Common myeloid progenitor, CD34-positive (primary cell): ENCODE results near the gene RAD54L. TPM values are rescaled to one million over a fixed set of nuclear protein-coding genes. Genes with fewer than 3 reads are reported as not detected.

Source experiments
- CTCF ChIA-PET: fragments of 350-600 bp; sonication (Branson Sonifier 250); formaldehyde crosslinking; loops from one replicate; lab custom pipeline; 2021; ENCODE audit warnings: antibody characterized with exemption; lab: Charles Lee
- POLR2A ChIA-PET: fragments of 350-600 bp; sonication (Branson Sonifier 250); formaldehyde crosslinking; loops from one replicate; lab custom pipeline; 2021; ENCODE audit warnings: antibody characterized with exemption; lab: Charles Lee
- DNase-seq, 3 donors: peaks; one replicate each; pipeline versions ENCODE4 v3.0.0 to v3.0.0-alpha.2; 2013
- H3K27ac ChIP-seq, 2 experiments: 1 replicate in 1 of 2; 2 replicates in 1 of 2; pipeline ENCODE4 v1.7.0; 2013; ENCODE audit warnings: inconsistent platforms in 2 of 2, low read length in 2 of 2, mild to moderate bottlenecking in 2 of 2, low read depth in 1 of 2, moderate library complexity in 1 of 2; ENCODE audit not compliant: severe bottlenecking in 2 of 2, insufficient read depth in 1 of 2, poor library complexity in 1 of 2
- H3K27me3 ChIP-seq, 5 experiments: replicated peaks in 2 of 5; 1 replicate in 3 of 5; 2 replicates in 2 of 5; pipeline versions ENCODE4 v1.6.1 to v1.7.0; 2013; ENCODE audit warnings: low read length in 4 of 5, mild to moderate bottlenecking in 2 of 5, moderate library complexity in 2 of 5, inconsistent platforms in 1 of 5; ENCODE audit not compliant: insufficient read depth in 5 of 5, control insufficient read depth in 4 of 5
- H3K36me3 ChIP-seq, 4 experiments: 1 replicate in 2 of 4; 2 replicates in 2 of 4; pipeline versions ENCODE4 v1.6.1 to v1.7.0; 2013; ENCODE audit warnings: low read length in 3 of 4, control low read depth in 1 of 4, mild to moderate bottlenecking in 1 of 4; ENCODE audit not compliant: control insufficient read depth in 4 of 4, insufficient read depth in 4 of 4
- H3K4me1 ChIP-seq, 4 experiments: 1 replicate in 3 of 4; 2 replicates in 1 of 4; pipeline versions ENCODE4 v1.6.1 to v1.7.1; 2013; ENCODE audit warnings: low read length in 3 of 4, mild to moderate bottlenecking in 3 of 4, control low read depth in 1 of 4, inconsistent platforms in 1 of 4, moderate library complexity in 1 of 4; ENCODE audit not compliant: control insufficient read depth in 4 of 4, insufficient read depth in 4 of 4; ENCODE audit errors: control extremely low read depth in 1 of 4
- H3K4me3 ChIP-seq, 7 experiments: 1 replicate in 4 of 7; 2 replicates in 3 of 7; pipeline versions ENCODE4 v1.5.1 to v1.7.0; 2013; ENCODE audit warnings: mild to moderate bottlenecking in 7 of 7, low read length in 6 of 7, moderate library complexity in 6 of 7, inconsistent platforms in 2 of 7, low read depth in 2 of 7, control low read depth in 1 of 7; ENCODE audit not compliant: insufficient read depth in 4 of 7, control insufficient read depth in 1 of 7; ENCODE audit errors: extremely low read depth in 1 of 7
- H3K9me3 ChIP-seq, 5 experiments: 1 replicate in 4 of 5; 2 replicates in 1 of 5; pipeline versions ENCODE4 v1.6.1 to v1.7.1; 2013; ENCODE audit warnings: low read length in 4 of 5, mild to moderate bottlenecking in 2 of 5, inconsistent platforms in 1 of 5, low read depth in 1 of 5, moderate library complexity in 1 of 5; ENCODE audit not compliant: control insufficient read depth in 4 of 5, insufficient read depth in 2 of 5; ENCODE audit errors: control extremely low read depth in 1 of 5
- WGBS: methylation state at CpG from one replicate; pipeline ENCODE4 v1.1.5; 2013; ENCODE audit not compliant: insufficient coverage; 5-methylcytosine and 5-hydroxymethylcytosine counted together
- polyA plus RNA-seq: library from polyadenylated mRNA; unstranded; fragments of 120-200 nt; gene quantifications from one replicate; pipeline ENCODE4 v1.2.1, GENCODE V29; 2013

The RAD54L gene
- 3.3 TPM for polyA plus RNA-seq

DNA sequence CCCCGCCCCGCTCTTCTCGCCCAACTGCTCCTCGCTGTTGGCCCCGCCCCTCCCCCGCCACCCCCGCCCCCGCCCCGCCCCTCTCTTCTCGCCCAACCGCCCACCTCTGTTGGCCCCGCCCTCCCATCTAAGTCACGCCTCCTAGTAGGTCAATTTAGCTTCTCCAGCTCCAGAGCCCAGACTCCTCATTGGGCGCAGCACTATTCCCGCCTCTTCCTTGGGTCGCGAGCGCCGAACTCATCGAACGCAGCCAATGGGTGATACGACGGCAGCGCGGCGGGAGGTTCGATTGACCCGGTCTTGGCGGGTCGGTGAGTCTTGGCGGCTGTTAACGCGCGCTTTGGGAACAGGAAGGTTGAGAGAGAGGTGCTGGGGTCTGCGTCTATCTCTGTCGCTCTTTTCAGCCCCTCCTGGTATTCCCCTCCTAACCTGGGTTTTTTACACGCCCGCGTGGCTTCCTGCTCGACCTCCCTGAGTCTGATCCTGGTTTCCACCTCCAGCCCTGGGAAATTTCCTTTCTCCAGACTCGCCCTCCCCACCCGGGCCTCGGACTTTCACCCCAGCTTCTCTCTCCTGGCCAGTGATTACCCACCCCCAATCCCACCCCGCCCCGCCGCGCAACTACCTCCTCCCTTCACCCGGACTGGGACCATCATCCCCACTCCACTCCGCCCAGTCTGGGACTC lies at the start of gene RAD54L:
RAD54L (plus strand) TSS at position 328 of the 686 bp plus-strand sequence. CDS start 643 bp downstream, outside the sequence.
- WGBS = under 1% methylated on average over 30 of the region's 49 CpGs
- POLR2A ChIA-PET = interaction anchor here (1.2 kb wide), 1 partner anchor 92 kb away, joined by 4 read pairs; no protein-coding TSS in a partner anchor
- peak; percentile 98 to 99 (median 99) for DNase-seq
- Histone ChIP-seq H3K4me1 (peaks cover 10 to 28% (median 24%) of the 10 kb centered on the region in 4 experiments), H3K27me3 (no peaks in the 10 kb centered on the region), H3K9me3 (no peaks in the 10 kb centered on the region), H3K27ac (peak within 1 kb of the TSS; percentile 71 to 91), H3K36me3 (peaks cover 0 to 34% (median 10%) of the 10 kb centered on the region in 4 experiments), H3K4me3 (peak within 1 kb of the TSS; percentile 88 to 97 (median 90))
- CTCF ChIA-PET = interaction anchor here (0.5 to 1.7 kb wide), 5 partner anchors 56 to 319 kb away, joined by 3 to 8 read pairs (median 4); partner anchors contain the start of genes LRRC41, NSUN4 and UQCRH

DNA sequence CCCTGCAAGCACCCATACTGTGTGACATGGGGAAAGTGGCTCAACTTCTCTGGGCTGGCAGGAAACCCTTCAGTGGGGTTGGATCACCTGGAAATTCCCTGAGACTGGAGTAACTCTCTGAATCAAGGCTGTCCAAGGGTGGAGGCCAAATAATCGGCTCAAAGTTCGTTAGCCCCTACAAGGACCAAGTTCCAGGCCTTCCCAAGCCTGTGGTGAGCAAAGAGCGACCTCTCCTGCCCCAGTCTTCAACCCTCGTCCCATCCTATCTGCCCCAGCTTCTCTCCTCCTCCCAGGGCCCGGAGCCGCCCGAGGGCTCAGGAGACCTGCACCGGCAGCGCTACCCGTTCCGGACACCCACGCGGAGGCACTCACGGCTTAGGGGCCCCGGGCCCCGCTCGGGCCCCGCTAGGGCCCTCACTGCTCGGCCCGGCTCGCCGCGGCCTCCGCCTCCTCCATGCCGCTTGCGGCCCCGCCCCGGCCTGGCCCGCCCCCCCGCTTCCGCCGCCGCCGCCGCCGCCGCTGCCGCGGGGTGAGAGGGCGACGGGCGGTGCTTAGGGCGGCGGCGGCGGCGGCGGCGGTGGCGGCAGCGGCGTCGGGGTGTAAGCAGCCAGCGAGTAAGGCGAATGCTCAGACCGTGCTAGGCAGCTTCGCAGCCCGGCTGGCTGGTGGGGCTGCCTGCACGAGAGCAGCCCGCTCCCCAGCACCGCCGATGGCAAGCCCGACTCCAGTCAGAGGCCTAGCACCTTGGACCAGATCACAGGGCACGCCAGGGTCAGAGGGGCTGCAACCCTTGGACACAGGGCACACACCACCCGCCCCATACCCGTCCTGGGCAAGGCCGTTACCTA lies 49.4 kb upstream of the RAD54L start, which contains the start of gene POMGNT1:
POMGNT1 (minus strand) TSS at position 471 of the 848 bp plus-strand sequence. CDS start 613 bp downstream, outside the sequence.
- CTCF ChIA-PET = interaction anchor here (2.6 kb wide), 1 partner anchor 25 kb away, joined by 12 read pairs; no protein-coding TSS in a partner anchor

DNA sequence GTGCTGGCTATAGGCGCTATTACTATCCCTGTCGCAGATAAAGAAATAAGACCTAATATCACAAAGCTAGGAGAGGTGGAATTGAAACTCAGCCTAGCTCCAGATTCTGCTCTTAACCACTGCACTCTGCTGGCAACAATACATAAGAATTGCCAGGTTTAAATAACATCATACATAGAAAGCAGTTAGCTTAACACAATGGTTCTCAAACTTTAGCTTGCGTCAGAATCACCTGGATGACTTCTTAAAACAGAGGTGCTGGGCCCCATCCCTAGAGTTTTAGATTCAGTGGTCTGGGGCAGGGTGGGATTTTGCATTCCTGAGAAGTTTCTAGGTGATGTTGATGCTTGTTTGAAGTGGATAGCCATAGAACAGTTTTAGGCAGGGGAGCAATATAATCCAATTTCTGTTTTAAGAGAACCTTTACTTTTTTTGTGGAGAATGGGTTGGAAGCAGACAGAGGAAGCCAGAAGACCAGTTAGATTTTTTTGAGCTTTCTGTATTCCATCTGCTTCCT lies 48.3 kb upstream of the RAD54L start:
- Histone ChIP-seq H3K9me3 (no peaks in the 10 kb centered on the region), H3K27me3 (no peaks in the 10 kb centered on the region), H3K27ac (peak overlapping the region in 1 of 2 experiments; percentile 73), H3K4me3 (peak overlapping the region in 3 of 7 experiments; percentile 71 to 89 (median 84)), H3K4me1 (peaks cover 5 to 36% (median 35%) of the 10 kb centered on the region in 4 experiments), H3K36me3 (peaks cover 0 to 22% (median 8%) of the 10 kb centered on the region in 4 experiments)
- CTCF ChIA-PET = interaction anchor here (0.6 to 2.6 kb wide), 2 partner anchors 24 to 226 kb away, joined by 3 to 12 read pairs; no protein-coding TSS in a partner anchor
- DNase-seq = peak in 1 of 3 donors; percentile 6
- POLR2A ChIA-PET = no interaction called here
- 100% methylated on average over 1 of the region's 3 CpGs for WGBS

More for the DNA sequence above, 49.4 kb upstream of the RAD54L start, which contains the start of gene POMGNT1:
- no peaks in the 10 kb centered on the region for H3K9me3 ChIP-seq
- POLR2A ChIA-PET = no interaction called here
- H3K27ac ChIP-seq = peak within 1 kb of the TSS; percentile 50 to 80
- H3K4me1 ChIP-seq = peaks cover 2 to 26% (median 25%) of the 10 kb centered on the region in 4 experiments
- WGBS = under 1% methylated on average over 39 of the region's 67 CpGs
- H3K4me3 ChIP-seq = peak within 1 kb of the TSS; percentile 56 to 91 (median 82)
- H3K27me3 ChIP-seq = no peaks in the 10 kb centered on the region
- peak; percentile 37 to 86 (median 65) for DNase-seq
- peaks cover 0 to 33% (median 15%) of the 10 kb centered on the region in 4 experiments for H3K36me3 ChIP-seq

DNA sequence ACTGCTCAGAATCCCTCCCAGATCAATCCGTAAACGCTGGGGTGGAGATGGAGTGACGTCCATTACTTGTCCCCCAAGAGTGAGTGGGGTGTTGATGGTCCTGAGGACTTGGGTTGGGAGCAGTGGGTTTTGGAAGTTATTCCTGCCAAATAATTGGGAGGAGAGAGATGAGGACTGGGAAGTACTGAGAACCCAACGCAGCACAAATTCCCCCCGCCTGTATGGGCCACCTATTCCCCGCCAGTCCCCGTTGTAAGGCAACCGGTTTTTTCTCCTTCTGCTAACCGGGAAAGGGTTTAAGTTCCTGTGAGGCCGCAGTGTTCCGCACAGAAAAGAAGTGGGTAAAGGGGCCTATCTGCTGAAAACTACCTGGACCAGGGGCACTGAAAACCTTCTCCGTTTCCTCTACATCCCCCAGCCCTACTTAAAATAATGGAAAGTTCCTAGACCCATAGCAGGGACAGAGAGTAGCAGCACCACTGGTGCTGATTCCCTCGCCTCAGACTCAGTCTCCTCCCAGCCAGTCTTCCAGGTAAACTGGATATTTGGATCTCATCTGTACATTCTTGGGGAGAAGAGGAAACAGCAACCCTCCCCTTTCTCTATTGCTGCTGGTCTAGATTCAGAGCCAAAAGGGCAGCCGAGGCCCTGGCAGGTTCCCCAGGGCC lies 43.7 kb upstream of the RAD54L start:
- ChIA-PET CTCF (interaction anchor here (1.1 kb wide), 2 partner anchors 18 to 20 kb away, joined by 3 to 5 read pairs; no protein-coding TSS in a partner anchor), POLR2A (no interaction called here)
- H3K27ac ChIP-seq = peak overlapping the region in 1 of 2 experiments; percentile 60
- H3K9me3 ChIP-seq = no peaks in the 10 kb centered on the region
- peak in 1 of 3 donors; percentile 8 for DNase-seq
- 0% methylated on average over 5 of the region's 14 CpGs for WGBS
- peak overlapping the region; percentile 61 to 96 (median 78) for H3K4me3 ChIP-seq
- no peaks in the 10 kb centered on the region for H3K27me3 ChIP-seq
- H3K4me1 ChIP-seq = peaks cover 3 to 30% (median 24%) of the 10 kb centered on the region in 4 experiments
- H3K36me3 ChIP-seq = no peaks in the 10 kb centered on the region

DNA sequence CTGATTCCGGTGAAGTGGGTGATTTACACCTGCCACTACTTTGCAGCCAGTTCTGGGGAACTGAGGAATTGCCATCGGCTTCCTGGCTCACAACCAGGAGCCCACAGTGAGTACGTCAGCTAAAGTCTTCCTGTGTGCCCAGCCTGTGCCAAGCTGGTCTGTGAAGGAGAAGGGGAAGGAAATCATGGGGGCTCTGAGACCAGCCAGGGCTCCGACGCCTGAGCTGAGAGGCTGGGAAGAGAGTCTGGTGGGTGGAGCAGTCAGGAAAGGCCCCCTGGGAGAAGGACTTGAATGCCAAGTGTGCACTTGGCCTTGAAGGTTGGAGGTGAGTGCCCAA lies 43.2 kb upstream of the RAD54L start:
- ChIA-PET POLR2A (no interaction called here), CTCF (interaction anchor here (1.1 kb wide), 2 partner anchors 17 to 19 kb away, joined by 3 to 5 read pairs; no protein-coding TSS in a partner anchor)
- DNase-seq = peak in 2 of 3 donors; percentile 10 to 12
- H3K27ac ChIP-seq = no peak overlapping the region
- 4% methylated on average over 5 of the region's 5 CpGs for WGBS
- H3K36me3 ChIP-seq = no peaks in the 10 kb centered on the region
- no peaks in the 10 kb centered on the region for H3K27me3 ChIP-seq
- peak overlapping the region in 6 of 7 experiments; percentile 72 to 96 (median 83) for H3K4me3 ChIP-seq
- peaks cover 3 to 26% (median 20%) of the 10 kb centered on the region in 4 experiments for H3K4me1 ChIP-seq
- no peaks in the 10 kb centered on the region for H3K9me3 ChIP-seq

DNA sequence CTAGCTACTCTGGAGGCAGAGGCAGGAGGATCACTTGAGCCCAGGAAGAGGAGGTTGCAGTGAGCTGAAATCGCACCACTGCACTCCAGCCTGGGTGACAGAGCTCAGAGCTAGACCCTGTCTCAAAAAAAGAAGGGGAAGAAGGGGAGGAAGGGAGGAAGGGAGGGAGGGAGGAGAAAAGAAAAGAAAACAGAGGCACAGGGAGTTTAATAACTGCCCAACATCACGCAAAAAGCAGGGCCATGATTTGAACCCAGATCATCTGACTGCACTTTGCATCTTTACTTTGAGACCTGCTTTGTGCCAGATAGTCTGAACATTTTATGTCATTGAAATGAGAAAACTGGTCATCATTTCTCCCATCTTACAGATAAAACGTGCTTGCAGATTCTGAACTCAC lies 42.4 kb upstream of the RAD54L start:
- Histone ChIP-seq H3K4me3 (no peak overlapping the region), H3K4me1 (peaks cover 3 to 27% (median 19%) of the 10 kb centered on the region in 4 experiments), H3K36me3 (no peaks in the 10 kb centered on the region), H3K27me3 (no peaks in the 10 kb centered on the region), H3K9me3 (no peaks in the 10 kb centered on the region), H3K27ac (no peak overlapping the region)
- POLR2A ChIA-PET = no interaction called here
- WGBS = 92% methylated on average over 3 of the region's 3 CpGs
- CTCF ChIA-PET = interaction anchor here (1.1 kb wide), 2 partner anchors 16 to 19 kb away, joined by 3 to 5 read pairs; no protein-coding TSS in a partner anchor
- no peak for DNase-seq
